ENCODE results near the gene CLIC4. TPM values are rescaled to one million over a fixed set of nuclear protein-coding genes. Genes with fewer than 3 reads are reported as not detected.
"Not testable (repeated sequence)": the region's sequence is repeated elsewhere in the genome, so short reads cannot be mapped to it uniquely, and the experiment has no call there.

Gene CLIC4
- total and polyA plus RNA-seq, 2 experiments from 2014 or later: 92.5 to 308 TPM

- Histone ChIP-seq H2AFZ (no peak overlapping the region), H3K4me1 (ENCODE audit: insufficient read depth) (peaks cover 49% of the 10 kb centered on the region), H3F3A (replicated peaks; ENCODE audit: low read depth) (no peaks in the 10 kb centered on the region; the same call in 1 of the 2 replicates), H3K27ac (ENCODE audit: low read depth) (peak overlapping the region; percentile 5; the same call in 1 of the 2 replicates), H3K27me3 (ENCODE audit: insufficient read depth) (no peaks in the 10 kb centered on the region), H3K4me3 (no peak overlapping the region), H3K36me3 (ENCODE audit: insufficient read depth) (0 out of 2 replicates have a peak, but pooled peaks cover 3% of the 10 kb centered on the region), H4K20me1 (replicated peaks; ENCODE audit: insufficient read depth) (peaks cover 92% of the 10 kb centered on the region), H3K4me2 (peak overlapping the region; percentile 11; the same call in 1 of the 2 replicates), H3K9me2 (ENCODE audit: insufficient read depth) (no peaks in the 10 kb centered on the region), H3K79me2 (replicated peaks; ENCODE audit: insufficient read depth) (peaks cover 100% of the 10 kb centered on the region)
- ATAC-seq: no peak
- peaks cover 27% of the 10 kb centered on the region for H3K4me1 Mint-ChIP-seq
- no peak for TF ChIP-seq JUNB (IDR thresholded peaks at IDR 0.05; ENCODE audit: unreplicated experiment)
- TF ChIP-seq POLR2AphosphoS5 (IDR thresholded peaks at IDR 0.05; ENCODE audit: low read depth): no peak
- TF ChIP-seq CTCF (conservative IDR thresholded peaks at IDR 0.05; ENCODE audit: low read depth in 2 of 2): no peak
- no peak for TF ChIP-seq ZNF462 (CRISPR knock-in tag; IDR thresholded peaks at IDR 0.05)
- TF ChIP-seq EZH2 (IDR thresholded peaks at IDR 0.05; ENCODE audit: low read depth, unreplicated experiment): no peak
- no peak for TF ChIP-seq ETS1 (IDR thresholded peaks at IDR 0.05)
- H3K4me3 Mint-ChIP-seq: no peak overlapping the region
- peaks cover 21% of the 10 kb centered on the region for H3K36me3 Mint-ChIP-seq (ENCODE audit: low read depth)
- no peak overlapping the region for H3K27ac Mint-ChIP-seq
- no peak for DNase-seq (ENCODE audit: low spot score)
- no peaks in the 10 kb centered on the region for H3K9me3 Mint-ChIP-seq
- H3K27me3 Mint-ChIP-seq (ENCODE audit: insufficient read depth, low read depth, poor library complexity): peaks cover 4% of the 10 kb centered on the region
Measured at GRCh38 chr1:24754229-24754628, 9.0 kb downstream of the CLIC4 start.

- H3K4me3 ChIP-seq; H3K27me3 Mint-ChIP-seq (ENCODE audit: insufficient read depth, low read depth, poor library complexity); H3K4me3 Mint-ChIP-seq; H3K27ac Mint-ChIP-seq; H2AFZ ChIP-seq; H3K9me2 ChIP-seq (ENCODE audit: insufficient read depth); ATAC-seq; H3K9me3 Mint-ChIP-seq; H3F3A ChIP-seq (replicated peaks; ENCODE audit: low read depth); H3K4me2 ChIP-seq; H3K36me3 ChIP-seq (ENCODE audit: insufficient read depth); H3K27me3 ChIP-seq (ENCODE audit: insufficient read depth); H3K27ac ChIP-seq (ENCODE audit: low read depth); DNase-seq (ENCODE audit: low spot score): not testable (repeated sequence)
- peaks cover 47% of the 10 kb centered on the region for H3K4me1 ChIP-seq (ENCODE audit: insufficient read depth)
- H3K79me2 ChIP-seq (replicated peaks; ENCODE audit: insufficient read depth): peaks cover 100% of the 10 kb centered on the region
- peaks cover 92% of the 10 kb centered on the region for H4K20me1 ChIP-seq (replicated peaks; ENCODE audit: insufficient read depth)
- peaks cover 16% of the 10 kb centered on the region; the same call in 2 of the 3 replicates for H3K36me3 Mint-ChIP-seq (ENCODE audit: low read depth)
- H3K4me1 Mint-ChIP-seq: peaks cover 22% of the 10 kb centered on the region
Measured at GRCh38 chr1:24755323-24755722, 10.1 kb downstream of the CLIC4 start.

Data from GM23338 (cell line).